HG03025 (cell line): Measurements from ENCODE around the gene WDFY2.
"Not testable (repeated sequence)": the region's sequence is repeated elsewhere in the genome, so short reads cannot be mapped to it uniquely, and the experiment has no call there.

Source experiments
- ATAC-seq: cut with Tn5 transposase; IDR thresholded peaks from one replicate; pipeline ENCODE4 v1.9.1; 2021; ENCODE audit warnings: mild to moderate bottlenecking, moderate library complexity; ENCODE audit not compliant: unreplicated experiment, low FRiP score

WDFY2 gene

DNA sequence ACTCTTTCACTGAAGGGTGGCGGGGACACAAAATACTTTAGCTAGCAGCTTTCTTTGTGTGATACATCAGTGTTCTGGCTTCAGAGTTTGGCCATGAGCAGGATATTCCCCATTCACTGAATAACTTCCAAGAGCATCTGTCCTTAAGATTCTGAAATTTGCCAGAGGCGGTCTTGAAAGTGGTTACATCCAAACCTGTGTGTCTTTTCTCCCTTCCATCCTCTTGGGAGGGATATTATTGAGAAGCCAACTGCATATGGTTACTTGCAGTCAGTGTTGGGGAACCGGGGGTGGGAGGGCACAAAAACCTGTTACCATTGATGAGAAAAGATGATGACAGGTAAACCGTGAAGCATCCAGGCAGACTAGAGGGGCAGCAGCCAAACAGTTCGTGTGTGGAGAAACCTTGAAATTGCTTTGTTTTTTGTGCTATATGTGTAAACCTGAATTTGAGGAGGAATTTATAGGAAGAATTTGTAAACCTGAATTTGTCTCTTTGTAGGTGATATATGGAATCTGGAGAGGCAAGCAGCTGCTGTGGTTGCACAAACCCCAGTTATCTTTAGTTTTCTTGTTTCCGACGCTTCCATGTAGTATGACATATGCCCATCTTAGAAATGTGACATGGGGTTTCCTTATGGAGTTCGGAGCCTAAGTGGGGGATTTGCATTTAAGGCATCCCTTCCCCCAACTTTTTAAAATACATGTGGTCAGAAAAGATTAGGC lies 104.8 kb downstream of the WDFY2 start:
- no peak for ATAC-seq

DNA sequence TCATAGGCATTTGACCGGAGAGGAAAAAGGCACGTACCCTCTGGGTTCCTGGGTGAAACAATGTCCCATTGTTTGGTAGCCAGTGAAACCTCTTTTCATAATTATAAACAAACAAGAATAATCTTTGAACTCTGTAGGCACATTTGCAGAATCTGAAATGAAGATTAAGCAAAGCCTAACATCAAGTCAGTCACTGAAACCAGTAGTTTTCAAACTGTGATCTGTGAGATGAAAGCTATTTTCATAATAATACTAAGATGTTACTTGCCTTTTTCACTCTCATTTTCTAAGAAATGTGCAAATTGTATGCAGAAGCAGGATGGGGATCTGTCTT lies 105.4 kb downstream of the WDFY2 start:
- no peak for ATAC-seq

DNA sequence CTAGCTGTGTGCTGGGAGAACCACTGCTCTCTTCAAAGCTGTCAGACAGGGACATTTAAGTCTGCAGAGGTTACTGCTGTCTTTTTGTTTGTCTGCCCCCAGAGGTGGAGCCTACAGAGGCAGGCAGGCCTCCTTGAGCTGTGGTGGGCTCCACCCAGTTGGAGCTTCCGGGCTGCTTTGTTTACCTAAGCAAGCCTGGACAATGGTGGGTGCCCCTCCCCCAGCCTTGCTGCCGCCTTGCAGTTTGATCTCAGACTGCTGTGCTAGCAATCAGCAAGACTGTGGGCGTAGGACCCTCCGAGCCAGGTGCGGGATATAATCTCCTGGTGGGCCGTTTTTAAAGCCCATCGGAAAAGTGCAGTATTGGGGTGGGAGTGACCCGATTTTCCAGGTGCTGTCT lies 111.4 kb downstream of the WDFY2 start:
- ATAC-seq, result not testable (repeated sequence)

DNA sequence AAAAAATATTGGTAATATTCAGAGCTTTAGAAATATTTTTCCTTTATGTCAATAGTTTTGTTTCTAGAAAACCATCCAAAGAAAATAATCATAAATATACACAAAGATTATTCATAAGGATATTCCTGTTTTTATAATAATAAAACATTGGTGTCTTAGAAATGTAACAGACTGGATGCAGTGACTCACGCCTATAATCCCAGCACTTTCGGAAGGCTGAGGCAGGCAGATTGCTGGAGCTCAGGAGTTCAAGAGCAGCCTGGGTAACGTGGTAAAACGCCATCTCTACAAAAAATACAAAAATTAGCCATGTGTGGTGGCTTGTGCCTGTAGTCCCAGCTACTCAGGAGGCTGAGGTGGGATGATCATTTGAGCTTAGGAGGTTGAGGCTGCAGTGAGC lies 112.9 kb downstream of the WDFY2 start:
- ATAC-seq, result no peak

DNA sequence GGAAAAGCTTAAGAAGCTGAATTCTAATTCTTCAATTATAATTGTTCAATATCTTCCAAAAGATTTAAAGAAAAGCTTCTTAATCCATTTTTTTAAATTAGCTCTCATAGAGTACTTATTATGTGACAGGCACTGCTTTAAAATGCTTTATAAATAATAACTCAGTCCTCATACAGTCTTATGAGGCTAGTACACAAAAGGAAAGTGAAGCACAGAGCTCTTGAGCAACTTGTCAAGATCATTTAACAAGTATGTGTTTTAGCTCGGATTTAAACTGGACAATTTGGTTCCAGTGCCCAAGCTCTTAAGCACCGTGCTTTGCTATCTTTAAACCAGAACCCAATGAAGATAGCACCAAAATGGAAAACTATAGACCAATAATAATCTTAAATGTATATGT lies 113.6 kb downstream of the WDFY2 start:
- ATAC-seq, result no peak

DNA sequence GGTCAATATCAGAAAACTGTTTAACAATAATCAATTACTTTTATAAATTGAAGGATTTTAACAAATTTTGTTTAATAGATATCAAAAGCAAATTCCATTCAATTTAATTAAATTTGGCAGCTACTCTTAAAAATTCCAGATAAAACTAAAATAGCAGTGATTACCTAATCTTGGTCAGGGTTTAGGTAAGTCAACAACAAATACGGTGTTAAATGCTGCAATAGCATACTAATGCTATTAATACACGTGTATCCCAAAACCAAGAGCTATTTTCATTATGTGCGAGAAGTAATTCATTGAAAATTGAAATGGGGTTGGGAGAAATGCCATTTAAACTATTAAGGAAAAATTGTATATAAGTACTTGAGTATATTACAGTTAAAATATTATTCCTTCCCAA lies 114.1 kb downstream of the WDFY2 start:
- no peak for ATAC-seq

DNA sequence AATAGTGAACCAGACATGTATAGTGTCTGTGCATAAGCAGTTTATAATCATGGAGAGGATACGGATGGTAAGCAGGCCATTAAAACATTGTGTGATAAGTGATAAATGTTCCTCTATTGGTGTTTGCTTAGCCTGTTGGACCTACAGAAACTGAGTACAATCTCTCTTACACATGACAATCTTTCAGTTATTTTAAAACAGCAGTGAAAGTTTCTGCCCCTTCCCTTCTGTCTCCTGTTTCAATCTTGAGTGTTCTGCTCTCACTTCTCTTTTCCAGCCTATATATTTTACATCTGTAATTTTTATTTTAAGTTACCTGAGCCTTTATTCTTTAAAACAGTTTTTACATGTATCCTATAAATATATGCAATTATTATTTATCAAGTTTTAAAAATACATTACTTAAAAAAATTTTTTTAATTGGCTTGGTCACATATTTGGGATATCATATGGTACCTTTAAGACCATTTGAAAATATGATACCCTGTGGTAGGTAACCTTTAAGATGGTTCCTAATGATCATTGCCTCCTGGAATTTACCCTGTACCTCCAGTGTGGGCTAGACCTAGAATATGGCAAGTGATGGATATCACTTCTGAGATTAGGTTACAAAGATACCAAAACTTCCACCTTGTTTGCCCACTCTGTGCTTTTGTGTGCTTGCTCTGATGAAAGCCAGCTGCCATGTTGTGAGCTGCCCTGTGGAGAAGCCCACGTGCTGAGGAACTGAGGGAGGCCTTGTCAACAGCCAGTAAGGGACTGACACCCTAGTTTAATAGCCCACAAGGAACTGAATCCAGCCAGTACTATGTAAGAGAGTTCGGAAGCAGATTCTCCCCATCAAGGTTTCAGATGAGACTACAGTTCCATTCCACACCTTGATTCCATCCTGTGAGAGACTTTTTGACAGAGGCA lies 120.4 kb downstream of the WDFY2 start:
- peak; percentile 75 for ATAC-seq

DNA sequence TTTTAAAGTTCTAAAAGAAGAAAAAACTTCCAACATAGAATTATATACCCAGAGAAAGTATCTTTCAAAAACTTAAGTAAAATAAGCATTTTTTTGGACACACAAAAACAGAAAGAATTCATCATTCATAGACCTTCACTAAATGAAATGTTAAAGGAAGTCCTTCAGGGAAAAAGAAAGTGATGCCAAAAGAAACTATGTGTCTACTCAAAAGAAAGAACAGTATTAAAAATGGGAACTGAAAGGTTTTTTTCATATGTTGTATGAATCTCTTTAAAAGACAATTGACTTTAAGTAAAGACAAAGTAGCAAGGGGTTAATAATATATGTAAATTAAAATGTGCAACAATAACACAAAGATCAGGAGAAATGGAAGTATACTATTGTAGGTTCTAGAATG lies 123.2 kb downstream of the WDFY2 start:
- ATAC-seq, result no peak

DNA sequence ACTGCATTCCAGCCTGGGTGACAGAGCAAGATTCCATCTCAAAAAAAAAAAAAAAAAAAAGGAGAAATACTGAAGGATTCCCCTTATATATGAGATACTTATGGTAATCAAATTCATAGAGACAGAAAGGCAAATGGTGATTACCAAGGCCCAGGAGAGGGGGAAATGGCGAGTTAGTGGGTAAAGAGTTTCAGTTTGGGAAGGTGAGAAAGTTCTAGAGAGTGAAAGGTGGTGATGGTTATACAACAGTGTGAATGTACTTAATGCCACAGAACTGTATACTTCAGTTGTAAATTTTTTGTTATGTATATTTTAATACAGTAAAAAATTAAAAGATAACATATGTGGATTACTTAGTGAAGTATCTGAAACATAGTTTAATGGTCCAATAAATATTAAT lies 129.5 kb downstream of the WDFY2 start:
- ATAC-seq, result no peak

DNA sequence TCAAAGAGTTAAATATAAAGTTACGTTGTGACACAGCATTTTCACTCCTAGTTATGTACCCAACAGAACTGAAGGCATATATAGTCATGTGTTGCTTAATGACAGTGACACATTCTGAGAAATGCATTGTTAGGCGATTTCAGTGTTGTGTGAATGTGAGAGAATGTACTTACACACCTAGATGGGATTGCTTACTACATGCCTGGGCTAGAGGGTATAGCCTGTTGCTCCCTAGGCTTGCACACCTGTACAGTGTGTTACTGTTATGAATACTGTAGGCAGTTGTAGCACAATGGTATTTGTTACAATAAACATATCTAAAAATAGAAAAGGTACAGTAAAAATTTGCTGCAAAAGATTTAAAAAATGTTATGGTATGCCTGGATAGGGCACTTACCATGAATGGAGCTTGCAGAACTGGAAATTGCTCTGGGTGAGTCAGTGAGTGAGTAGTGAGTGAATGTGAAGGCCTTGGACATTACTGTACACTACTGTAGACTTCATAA lies 130.5 kb downstream of the WDFY2 start:
- no peak for ATAC-seq

DNA sequence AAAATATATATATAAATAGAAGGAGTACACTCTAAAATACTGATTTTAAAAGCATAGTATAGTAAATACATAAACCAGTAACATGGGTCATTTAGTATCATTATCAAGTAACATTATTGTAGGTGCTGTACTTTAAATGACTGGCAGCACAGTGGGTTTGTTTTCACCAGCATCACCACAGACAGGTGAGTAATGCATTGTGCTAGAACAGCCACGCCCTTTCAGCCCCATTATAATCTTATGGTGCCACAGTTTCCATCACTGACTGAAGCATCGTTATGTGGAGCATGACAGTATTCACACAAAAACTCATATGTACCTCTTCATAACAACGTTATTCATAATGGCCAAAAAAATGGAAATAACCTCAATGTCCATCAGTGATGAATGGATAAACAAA lies 131.4 kb downstream of the WDFY2 start:
- no peak for ATAC-seq

DNA sequence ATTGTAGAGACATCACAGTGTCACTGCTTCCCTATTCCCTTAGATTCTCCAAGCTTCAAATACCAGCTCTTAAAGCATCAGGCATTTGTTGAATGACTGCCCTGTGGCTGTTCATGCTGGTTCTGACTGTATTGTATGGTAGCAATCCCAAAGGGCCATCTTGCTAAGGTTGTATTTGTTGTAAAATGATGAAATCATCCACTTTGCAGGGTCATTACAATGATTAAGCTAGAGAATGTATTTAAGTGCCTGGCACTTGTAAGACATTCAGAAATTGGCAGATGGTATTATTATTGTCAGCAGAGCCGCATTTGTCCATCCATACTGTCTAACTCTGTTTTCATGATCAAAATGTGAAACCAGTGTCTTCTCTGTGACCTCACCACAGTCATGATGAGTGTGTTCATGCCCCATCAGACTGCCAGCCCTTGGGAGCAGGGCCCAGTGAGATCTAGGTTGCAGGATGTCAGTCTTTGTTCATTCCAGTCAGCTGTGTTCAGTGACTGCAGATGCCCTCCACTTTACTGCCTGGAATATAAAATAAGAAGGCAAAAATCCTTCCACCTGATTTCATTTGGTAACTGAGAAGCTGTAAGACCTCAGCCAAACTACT lies 133.6 kb downstream of the WDFY2 start:
- no peak for ATAC-seq

DNA sequence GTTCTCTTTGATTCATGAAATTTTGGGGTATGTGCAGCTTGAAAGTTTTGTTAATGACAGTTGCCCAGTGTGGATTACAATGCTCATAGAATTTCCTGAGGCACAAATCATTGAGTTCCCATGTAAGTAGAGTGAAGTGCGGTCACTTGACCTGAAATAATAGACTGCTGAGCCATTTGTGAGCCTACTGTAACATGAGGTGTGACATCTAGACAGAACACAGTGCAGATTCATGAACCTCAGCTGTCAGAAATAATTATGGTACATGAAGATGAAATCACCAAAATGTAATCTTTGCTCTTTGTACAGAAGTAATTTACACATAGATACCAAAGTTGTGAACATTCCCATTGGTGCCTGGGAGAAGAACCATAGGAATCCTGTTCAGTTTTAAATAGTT lies 135.1 kb downstream of the WDFY2 start:
- no peak for ATAC-seq

DNA sequence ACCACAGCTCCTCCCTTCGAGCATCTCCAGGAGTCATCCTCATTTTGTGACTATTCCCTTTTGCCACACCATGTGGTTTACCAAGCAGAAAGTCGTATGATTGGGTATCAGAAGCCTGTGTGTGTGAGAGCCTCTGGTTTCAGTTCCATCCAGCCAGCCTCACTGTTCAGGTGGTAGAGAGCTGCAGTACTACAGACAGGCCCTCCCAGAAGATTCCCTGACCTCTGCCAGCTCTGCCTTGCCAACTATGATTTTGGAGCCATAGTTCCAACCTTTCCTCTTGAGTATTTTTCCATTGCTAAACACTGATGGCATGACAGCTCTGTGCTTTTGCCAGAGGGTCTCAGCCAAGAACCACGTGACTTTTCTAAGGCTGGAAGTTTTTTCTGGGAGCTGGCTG lies 137.2 kb downstream of the WDFY2 start:
- ATAC-seq, result peak; percentile 94

DNA sequence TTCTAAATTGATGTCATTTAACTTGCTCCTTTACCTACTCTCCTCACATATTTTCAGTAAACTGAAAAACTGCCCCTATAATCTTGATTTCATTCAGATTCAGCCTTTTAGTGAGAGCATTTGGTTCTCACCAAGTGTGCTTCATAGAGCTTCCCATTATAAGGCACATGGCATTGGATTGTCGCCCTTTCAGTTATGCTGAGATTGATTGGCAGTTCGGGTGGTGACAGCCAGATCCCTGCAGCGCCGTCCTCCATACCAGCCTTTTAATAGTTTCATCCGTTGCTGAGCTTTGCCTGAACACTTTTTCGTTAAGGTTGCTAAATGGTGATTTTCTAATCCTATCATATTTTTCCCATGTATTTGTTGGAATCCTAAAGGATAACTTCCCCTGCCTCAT lies 139.3 kb downstream of the WDFY2 start:
- ATAC-seq, result no peak

DNA sequence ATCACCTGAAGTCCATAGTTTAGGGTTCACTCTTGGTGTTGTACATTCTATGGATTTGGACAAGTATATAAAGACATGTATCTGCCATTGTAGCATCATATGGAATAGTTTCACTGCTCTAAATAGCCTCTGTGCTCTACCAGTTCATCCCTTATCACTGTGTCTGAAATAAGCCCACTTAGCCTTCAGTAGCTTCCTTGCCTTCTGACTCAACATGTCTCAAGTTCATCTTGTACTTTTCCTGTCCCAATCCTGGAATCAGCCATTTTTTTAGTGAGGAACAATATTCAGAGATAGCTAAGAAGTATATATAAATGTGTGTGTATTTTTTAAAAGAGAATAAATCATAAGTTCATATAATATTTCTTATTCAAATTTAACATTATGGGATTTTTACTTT lies 140.5 kb downstream of the WDFY2 start:
- no peak for ATAC-seq

DNA sequence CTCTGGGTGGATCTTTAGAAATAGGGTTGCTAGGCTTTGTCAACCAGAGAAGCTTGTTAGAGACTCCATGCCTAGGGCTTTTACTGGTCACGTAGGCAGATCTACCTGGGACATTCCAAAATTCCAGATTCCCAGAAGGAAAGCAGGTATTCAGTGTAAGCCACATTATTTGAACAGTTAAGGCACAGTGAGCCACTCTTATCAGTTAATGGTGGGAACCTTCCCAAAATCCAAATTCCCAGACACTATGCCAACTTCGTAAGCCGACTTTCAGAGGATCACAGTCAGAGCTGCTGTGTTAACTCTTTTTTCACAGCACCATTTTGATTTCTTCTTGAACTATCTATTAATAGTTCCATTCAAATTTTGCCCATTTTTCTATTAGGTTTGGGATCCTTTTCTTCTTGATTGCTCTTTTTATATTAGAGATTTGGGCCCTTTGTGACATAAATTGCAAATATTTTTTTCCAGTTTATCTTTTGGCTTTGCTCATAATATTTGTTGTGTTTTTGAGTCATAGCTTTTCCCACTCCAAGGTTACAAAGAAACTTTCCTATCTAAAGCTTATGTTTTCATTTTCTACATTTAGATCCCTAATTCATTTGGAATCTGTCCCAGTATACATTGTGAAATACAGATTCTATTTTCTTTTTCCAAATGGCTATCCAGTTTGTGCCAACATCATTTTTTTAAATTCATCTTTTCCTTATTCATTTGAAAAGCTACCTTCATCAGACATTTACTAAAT lies 142.4 kb downstream of the WDFY2 start:
- ATAC-seq, result no peak

DNA sequence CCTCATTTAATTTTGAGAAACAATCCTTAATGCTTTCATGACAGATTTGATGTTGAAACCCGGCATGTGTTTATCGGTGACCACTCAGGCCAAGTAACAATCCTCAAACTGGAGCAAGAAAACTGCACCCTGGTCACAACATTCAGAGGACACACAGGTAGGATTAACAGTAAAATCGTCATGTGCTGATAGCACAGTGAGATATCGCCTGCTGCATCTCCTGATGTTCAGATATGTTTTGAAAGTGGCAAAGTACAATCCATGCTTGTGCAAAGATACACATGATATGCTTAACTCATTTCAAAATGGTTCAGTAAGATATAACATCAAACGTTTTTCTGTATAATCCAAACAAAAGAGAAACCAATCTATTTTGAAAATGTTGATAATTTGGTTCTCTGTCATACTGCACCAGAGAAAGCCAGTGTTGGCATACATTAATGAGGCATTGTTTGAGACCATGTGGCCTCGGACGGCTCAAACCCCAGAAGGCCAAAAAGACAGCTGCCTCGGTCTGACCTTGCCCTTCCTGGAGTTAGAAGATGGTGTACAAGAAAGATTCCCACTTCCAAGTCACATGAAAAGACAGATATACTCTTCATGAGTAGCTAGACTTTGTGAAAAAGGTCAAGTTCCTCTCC lies 143.5 kb downstream of the WDFY2 start:
- no peak for ATAC-seq

DNA sequence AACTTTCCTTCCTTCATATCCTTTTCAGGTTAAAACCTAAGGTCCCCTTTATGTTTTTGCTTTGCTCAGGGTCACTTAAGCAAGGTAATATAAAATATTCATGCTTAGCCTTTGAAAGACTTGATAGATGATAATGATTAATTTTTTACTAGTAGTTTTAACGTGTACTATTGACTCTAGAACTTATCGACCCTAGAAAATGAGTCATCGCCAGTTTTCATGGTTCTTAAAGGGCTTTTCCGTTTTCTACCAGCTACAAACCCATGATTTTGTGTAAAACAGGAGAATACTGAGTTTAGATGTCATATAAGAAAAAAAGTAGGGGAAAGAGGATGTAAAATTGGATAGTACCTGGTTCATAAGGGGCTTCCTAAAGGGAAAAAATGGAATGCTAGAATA lies 144.0 kb downstream of the WDFY2 start:
- ATAC-seq, result no peak

DNA sequence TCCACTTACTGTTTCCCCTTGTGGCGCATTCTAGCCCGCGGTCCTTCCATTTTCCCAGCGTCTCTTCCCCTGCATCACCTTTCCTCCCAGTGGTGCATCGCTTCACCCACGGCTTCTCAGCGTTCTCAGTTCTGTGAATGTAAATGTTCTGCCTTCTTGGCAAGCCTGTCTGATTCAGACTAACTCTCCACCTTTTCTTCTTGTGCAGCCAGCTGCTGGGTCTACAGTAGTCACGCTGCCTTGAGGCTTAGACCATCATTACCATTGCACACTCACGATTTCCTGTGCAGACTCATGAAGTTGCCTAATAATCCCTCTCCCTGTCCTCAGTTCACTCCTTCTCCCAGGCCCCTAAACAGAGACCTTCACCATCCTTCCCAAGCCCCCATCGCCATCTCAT lies 144.7 kb downstream of the WDFY2 start:
- no peak for ATAC-seq
